Epithelial cell of esophagus (primary cell): Measurements from ENCODE around the gene PPP2R3B.

Experiments
- DNase-seq: peaks from one replicate; pipeline ENCODE4 v3.0.0; 2010; ENCODE audit warnings: low read depth
- H3K4me3 ChIP-seq: 2 replicates; pipeline ENCODE4 v1.5.1; 2011; ENCODE audit warnings: mild to moderate bottlenecking, low read length, control low read depth
- CTCF ChIP-seq: IDR thresholded peaks from 2 replicates; pipeline ENCODE4 v1.5.1; 2011; ENCODE audit warnings: low read depth, mild to moderate bottlenecking, low read length, control low read depth, inconsistent platforms; ENCODE audit not compliant: insufficient read depth; ENCODE audit errors: missing control alignments

Gene PPP2R3B

GRCh38 chrX:369563-370101 is 17.1 kb downstream of the PPP2R3B start:
- no peak for DNase-seq
- no peak for TF ChIP-seq CTCF
- no peak overlapping the region for H3K4me3 ChIP-seq

- TF ChIP-seq CTCF, result no peak
- DNase-seq, result no peak
- no peak overlapping the region for H3K4me3 ChIP-seq
Measured at GRCh38 chrX:368811-369562, 17.7 kb downstream of the PPP2R3B start.

GRCh38 chrX:367866-368265 is 18.8 kb downstream of the PPP2R3B start:
- H3K4me3 ChIP-seq, result no peak overlapping the region
- TF ChIP-seq CTCF, result no peak
- no peak for DNase-seq

- TF ChIP-seq CTCF, result no peak
- H3K4me3 ChIP-seq, result no peak overlapping the region
- DNase-seq, result no peak
Measured at GRCh38 chrX:367349-367748, 19.4 kb downstream of the PPP2R3B start.

DNA sequence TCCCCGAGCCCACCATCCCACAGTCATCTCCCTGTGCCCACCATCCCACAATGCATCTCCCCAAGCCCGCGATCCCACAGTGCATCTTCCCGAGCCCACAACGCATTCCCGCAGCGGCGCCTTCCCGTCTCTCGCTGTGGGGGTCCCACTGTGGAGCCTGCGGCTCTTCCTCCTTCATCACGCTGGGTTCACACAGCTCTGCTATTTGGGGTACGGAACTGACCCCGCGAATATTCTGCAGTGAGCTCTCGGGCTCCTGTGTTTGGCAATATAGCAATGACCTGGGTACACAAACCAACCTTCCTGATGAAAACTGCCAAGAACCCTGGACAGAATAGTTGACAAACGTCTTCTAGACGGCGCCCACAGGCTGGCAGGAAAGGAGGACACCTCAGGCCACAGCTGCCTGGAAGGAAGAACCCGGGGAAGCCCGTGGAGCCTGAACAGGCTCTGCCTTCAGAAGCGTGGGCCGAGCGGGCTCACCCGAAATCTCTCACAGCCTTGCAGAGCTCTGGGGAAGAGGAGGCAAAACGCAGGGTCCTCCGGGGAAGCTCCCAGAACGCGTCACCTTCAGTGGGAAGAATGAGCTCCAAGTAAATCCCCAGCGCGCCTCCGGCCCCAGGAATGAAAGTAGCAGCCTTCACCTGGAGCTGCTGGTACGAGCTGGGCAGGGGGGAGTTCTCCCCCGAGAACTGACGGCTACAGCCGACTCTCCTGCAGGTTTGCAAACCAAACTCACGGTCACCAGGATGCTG is 22.9 kb downstream of the PPP2R3B start:
- DNase-seq, result no peak
- H3K4me3 ChIP-seq, result no peak overlapping the region
- no peak for TF ChIP-seq CTCF

GRCh38 chrX:362937-363620 is 23.6 kb downstream of the PPP2R3B start:
- DNase-seq, result no peak
- TF ChIP-seq CTCF, result no peak
- no peak overlapping the region for H3K4me3 ChIP-seq
